H1 (cell line): ENCODE results near the gene MYPOP. TPM values are rescaled to one million over a fixed set of nuclear protein-coding genes. Genes with fewer than 3 reads are reported as not detected.

Experiments used
- CTCF ChIA-PET: fragments of 300-600 bp; sonication (Branson Sonifier 250); formaldehyde crosslinking; loops from one replicate; lab custom pipeline; 2021; ENCODE audit not compliant: partially characterized antibody; lab: Charles Lee
- POLR2A ChIA-PET: fragments of 300-600 bp; sonication (Branson Sonifier 250); formaldehyde crosslinking; loops from one replicate; lab custom pipeline; 2021; ENCODE audit warnings: inconsistent platforms; ENCODE audit not compliant: partially characterized antibody; lab: Charles Lee
- DNase-seq, 2 experiments: peaks; one replicate each; pipeline versions ENCODE4 v3.0.0 to v3.0.0-alpha.2; 2010 to 2022; ENCODE audit warnings: low spot score in 2 of 2, low read depth in 1 of 2, mixed read lengths in 1 of 2
- FAIRE-seq: peaks from 2 replicates; lab custom pipeline; 2011; peaks lifted over from hg19 to GRCh38; lab: Jason Lieb, UNC
- H2AFZ ChIP-seq: 2 replicates; pipeline ENCODE4 v1.8.1; 2012; ENCODE audit warnings: low read length, inconsistent platforms
- H2AK5ac ChIP-seq: 2 replicates; pipeline ENCODE4 v1.6.1; 2013; ENCODE audit warnings: low read depth, low read length
- H2BK120ac ChIP-seq: replicated peaks from 2 replicates; pipeline ENCODE3; 2013; ENCODE audit warnings: low read depth, low read length, inconsistent platforms
- H2BK12ac ChIP-seq: 2 replicates; pipeline ENCODE4 v1.6.1; 2013; ENCODE audit warnings: low read depth, low read length
- H2BK15ac ChIP-seq: 2 replicates; pipeline ENCODE4 v1.6.1; 2013; ENCODE audit warnings: low read length
- H2BK20ac ChIP-seq: 2 replicates; pipeline ENCODE4 v1.6.1; 2013; ENCODE audit warnings: low read length
- H2BK5ac ChIP-seq: 2 replicates; pipeline ENCODE4 v1.6.1; 2013; ENCODE audit warnings: low read depth, low read length
- H3K14ac ChIP-seq: 2 replicates; pipeline ENCODE4 v1.6.1; 2013; ENCODE audit warnings: inconsistent platforms; ENCODE audit not compliant: insufficient read length
- H3K18ac ChIP-seq: 2 replicates; pipeline ENCODE4 v1.6.1; 2013; ENCODE audit warnings: low read length; ENCODE audit errors: extremely low read depth
- H3K23ac ChIP-seq: 2 replicates; pipeline ENCODE4 v1.6.1; 2013; ENCODE audit warnings: inconsistent platforms; ENCODE audit not compliant: insufficient read length
- H3K23me2 ChIP-seq: 2 replicates; pipeline ENCODE4 v1.6.1; 2013; ENCODE audit warnings: low read depth, low read length
- H3K27ac ChIP-seq: 2 replicates; pipeline ENCODE4 v1.6.1; 2011; ENCODE audit warnings: low read depth, low read length, inconsistent platforms
- H3K27me3 ChIP-seq, 4 experiments: replicated peaks in 1 of 4; 1 replicate in 1 of 4; 2 replicates in 3 of 4; pipeline versions ENCODE4 v1.6.1 to v1.8.1; 2011 to 2013; ENCODE audit warnings: low read length in 3 of 4, mild to moderate bottlenecking in 3 of 4, inconsistent platforms in 2 of 4, mixed read lengths in 2 of 4, moderate library complexity in 1 of 4; ENCODE audit not compliant: control insufficient read depth in 3 of 4, insufficient read depth in 3 of 4; ENCODE audit errors: extremely low read depth in 1 of 4
- H3K36me3 ChIP-seq, 4 experiments: 2 replicates each; pipeline versions ENCODE4 v1.6.1 to v1.8.1; 2011 to 2013; ENCODE audit warnings: mild to moderate bottlenecking in 4 of 4, low read length in 3 of 4, moderate library complexity in 2 of 4, control low read depth in 1 of 4, inconsistent platforms in 1 of 4; ENCODE audit not compliant: insufficient read depth in 4 of 4, control insufficient read depth in 2 of 4
- H3K4ac ChIP-seq: replicated peaks from 2 replicates; pipeline ENCODE3; 2013; ENCODE audit warnings: low read length, low read depth, mixed read lengths, inconsistent platforms; ENCODE audit not compliant: insufficient read length
- H3K4me1 ChIP-seq, 4 experiments: replicated peaks in 1 of 4; 1 replicate in 1 of 4; 2 replicates in 3 of 4; pipeline versions ENCODE4 v1.6.1 to v1.8.1; 2011 to 2013; ENCODE audit warnings: low read length in 3 of 4, inconsistent platforms in 2 of 4, mixed read lengths in 1 of 4; ENCODE audit not compliant: insufficient read depth in 4 of 4, control insufficient read depth in 3 of 4
- H3K4me2 ChIP-seq, 2 experiments: 2 replicates each; pipeline versions ENCODE4 v1.6.1 to v1.8.1; 2011 to 2013; ENCODE audit warnings: low read depth in 2 of 2, low read length in 2 of 2, control low read depth in 1 of 2, inconsistent platforms in 1 of 2, mild to moderate bottlenecking in 1 of 2; ENCODE audit not compliant: insufficient read depth in 1 of 2
- H3K4me3 ChIP-seq, 4 experiments: fragments of 200-600, 300-600 bp in 1 of 4; sonication (generic), shearing (Covaris generic), sonication (Bioruptor Twin) in 1 of 4; 2 replicates each; pipeline versions ENCODE4 v1.5.1 to v1.8.1; 2011 to 2016; ENCODE audit warnings: low read length in 4 of 4, low read depth in 3 of 4, control low read depth in 2 of 4, inconsistent platforms in 2 of 4, mild to moderate bottlenecking in 2 of 4, mixed read lengths in 1 of 4, moderate library complexity in 1 of 4; ENCODE audit not compliant: insufficient read depth in 2 of 4; ENCODE audit errors: extremely low read depth in 1 of 4
- H3K56ac ChIP-seq: replicated peaks from 2 replicates; pipeline ENCODE3; 2013; ENCODE audit warnings: low read depth, mild to moderate bottlenecking, mixed read lengths, low read length, inconsistent platforms; ENCODE audit not compliant: insufficient read length
- H3K79me1 ChIP-seq: 2 replicates; pipeline ENCODE4 v1.6.1; 2013; ENCODE audit warnings: low read depth, low read length, control low read depth
- H3K79me2 ChIP-seq, 2 experiments: 2 replicates each; pipeline versions ENCODE4 v1.6.1 to v1.8.1; 2012 to 2013; ENCODE audit warnings: low read length in 2 of 2, mild to moderate bottlenecking in 2 of 2, inconsistent platforms in 1 of 2; ENCODE audit not compliant: insufficient read depth in 2 of 2, control insufficient read depth in 1 of 2
- H3K9ac ChIP-seq, 4 experiments: replicated peaks in 1 of 4; 1 replicate in 1 of 4; 2 replicates in 3 of 4; pipeline versions ENCODE4 v1.6.1 to v1.8.1; 2011 to 2013; ENCODE audit warnings: low read depth in 3 of 4, low read length in 3 of 4, control low read depth in 2 of 4, mild to moderate bottlenecking in 2 of 4, moderate library complexity in 2 of 4, inconsistent platforms in 1 of 4; ENCODE audit errors: extremely low read depth in 1 of 4
- H3K9me3 ChIP-seq, 2 experiments: 2 replicates each; pipeline versions ENCODE4 v1.6.1 to v1.8.1; 2012 to 2013; ENCODE audit warnings: mild to moderate bottlenecking in 2 of 2, moderate library complexity in 2 of 2, control low read depth in 1 of 2, inconsistent platforms in 1 of 2, low read depth in 1 of 2, low read length in 1 of 2, mixed read lengths in 1 of 2; ENCODE audit not compliant: insufficient read depth in 2 of 2
- H4K20me1 ChIP-seq, 2 experiments: replicated peaks in 1 of 2; 2 replicates each; pipeline versions ENCODE3 to v1.8.1; 2011 to 2013; ENCODE audit warnings: inconsistent platforms in 2 of 2, low read length in 2 of 2, mild to moderate bottlenecking in 1 of 2; ENCODE audit not compliant: insufficient read depth in 2 of 2, control insufficient read depth in 1 of 2
- H4K5ac ChIP-seq: 2 replicates; pipeline ENCODE4 v1.6.1; 2013; ENCODE audit warnings: low read length, low read depth, mixed read lengths, inconsistent platforms; ENCODE audit not compliant: insufficient read length
- H4K8ac ChIP-seq: 2 replicates; pipeline ENCODE4 v1.8.0; 2013; ENCODE audit warnings: mild to moderate bottlenecking, moderate library complexity, low read length, inconsistent platforms; ENCODE audit not compliant: insufficient read depth; ENCODE audit errors: extremely low read depth
- H4K91ac ChIP-seq: replicated peaks from 2 replicates; pipeline ENCODE3; 2013; ENCODE audit warnings: low read length, mixed read lengths, inconsistent platforms; ENCODE audit not compliant: insufficient read length
- CTBP2 ChIP-seq: IDR thresholded peaks from 2 replicates; pipeline ENCODE4 v1.7.0; 2011; ENCODE audit warnings: borderline replicate concordance, mild to moderate bottlenecking, moderate library complexity, mixed read lengths, low read length; ENCODE audit not compliant: insufficient read depth, insufficient read length
- GABPA ChIP-seq: IDR thresholded peaks from 2 replicates; pipeline ENCODE4 v1.6.1; 2011; ENCODE audit warnings: mild to moderate bottlenecking, low read length, moderate library complexity, borderline replicate concordance; ENCODE audit not compliant: insufficient read depth
- SAP30 ChIP-seq: fragments of 300-600 bp; sonication (generic); IDR thresholded peaks from 2 replicates; pipeline ENCODE4 v1.7.1; 2012; ENCODE audit warnings: low read length, moderate library complexity, mild to moderate bottlenecking, inconsistent platforms; ENCODE audit not compliant: insufficient read depth, insufficient replicate concordance
- SP2 ChIP-seq: IDR thresholded peaks from 2 replicates; pipeline ENCODE4 v1.6.1; 2012; ENCODE audit warnings: mild to moderate bottlenecking, low read length, inconsistent platforms
- SP4 ChIP-seq: IDR thresholded peaks from 2 replicates; pipeline ENCODE4 v1.6.1; 2012; ENCODE audit warnings: low read length, inconsistent platforms
- TAF1 ChIP-seq: IDR thresholded peaks from 2 replicates; pipeline ENCODE4 v1.6.1; 2011; ENCODE audit warnings: mild to moderate bottlenecking, low read depth, low read length
- TAF7 ChIP-seq: optimal IDR thresholded peaks from 2 replicates; pipeline ENCODE3; 2011; ENCODE audit warnings: low read depth, mild to moderate bottlenecking, inconsistent platforms, low read length, moderate library complexity, borderline replicate concordance
- WGBS, 2 experiments: shearing (Covaris generic) in 1 of 2; methylation state at CpG; one replicate each; pipeline versions ENCODE4 v1.1.6 to v1.1.7; 2013 to 2015; ENCODE audit warnings: low lambda C conversion rate in 2 of 2, mixed read lengths in 2 of 2, inconsistent platforms in 1 of 2, low coverage in 1 of 2, missing lambda C conversion rate in 1 of 2; ENCODE audit not compliant: insufficient replicate concordance in 2 of 2, insufficient coverage in 1 of 2, insufficient read length in 1 of 2; ENCODE audit errors: extremely low coverage in 1 of 2, missing lambda C conversion rate in 1 of 2; 5-methylcytosine and 5-hydroxymethylcytosine counted together
- polyA plus RNA-seq, 7 experiments: library from polyadenylated mRNA; depleted of rRNA in 3 of 7; stranded (reverse) in 5 of 7; unstranded in 2 of 7; fragments of >200 nt in 5 of 7; fragments of 200-250 nt in 2 of 7; gene quantifications; 1 replicate in 5 of 7; 2 replicates in 1 of 7; 4 replicates in 1 of 7; pipeline versions ENCODE4 v1.2.1 to v1.2.3, GENCODE V29; 2011 to 2013; ENCODE audit warnings: missing spikeins in 2 of 7, mixed read lengths in 2 of 7
- total RNA-seq: library from RNA; stranded (reverse); fragmentation: NEBNext Ultra II Directional; extraction: Animal tissue kit (Norgen Biotek cat#: 25700); gene quantifications from 2 replicates; pipeline ENCODE4 v1.2.1, GENCODE V29; 2021
- TF ChIP-seq, protein P1 (sequence below): IDR thresholded peaks from 2 replicates; pipeline ENCODE4 v1.6.1; 2011; ENCODE audit warnings: low read depth, mild to moderate bottlenecking, low read length; ENCODE audit not compliant: insufficient read depth

The MYPOP gene
- total and polyA plus RNA-seq, 2 of the 8 experiments (the other 6 are each of a cell fraction or from before 2014, with no cell fraction given) = 3.2 to 11.1 TPM

- Histone ChIP-seq H2BK20ac (no peak overlapping the region), H2AK5ac (no peak overlapping the region), H3K79me2 (no peaks in the 10 kb centered on the region), H3K23ac (no peak overlapping the region), H2BK15ac (no peak overlapping the region; the same call in 1 of the 2 replicates), H3K23me2 (peaks cover 22% of the 10 kb centered on the region; the same call in 1 of the 2 replicates), H3K4me1 (peaks cover 0 to 2% (median under 1%) of the 10 kb centered on the region in 4 experiments; a peak in 3 of 7 replicates), H3K4me2 (peak overlapping the region; percentile 88 to 95), H4K5ac (peak overlapping the region; percentile 80), H4K91ac (peak overlapping the region; percentile 58), H2BK120ac (no peak overlapping the region), H3K27me3 (peaks cover 0 to 16% (median 11%) of the 10 kb centered on the region in 4 experiments; a peak in 6 of 7 replicates), H3K4me3 (peak overlapping the region; percentile 48 to 76 (median 72)), H2BK12ac (peak overlapping the region; percentile 22; the same call in 1 of the 2 replicates), H4K20me1 (peaks cover 2 to 10% of the 10 kb centered on the region in 2 experiments), H3K18ac (peak overlapping the region; percentile 73), H4K8ac (peak overlapping the region; percentile 35; the same call in 1 of the 2 replicates), H2BK5ac (peak overlapping the region; percentile 12; the same call in 1 of the 2 replicates), H3K79me1 (peaks cover 3% of the 10 kb centered on the region; the same call in 1 of the 2 replicates), H3K27ac (peak overlapping the region; percentile 43; the same call in 1 of the 2 replicates), H2AFZ (peak overlapping the region; percentile 70; the same call in 1 of the 2 replicates), H3K9me3 (no peaks in the 10 kb centered on the region), H3K14ac (no peak overlapping the region), H3K9ac (peak overlapping the region in 3 of 4 experiments; percentile 22 to 44 (median 35); a peak in 3 of 7 replicates), H3K36me3 (peaks cover 0 to 8% (median 2%) of the 10 kb centered on the region in 4 experiments; a peak in 3 of 8 replicates), H3K4ac (no peak overlapping the region), H3K56ac (peak overlapping the region; percentile 74)
- WGBS, 2 experiments = 5% methylated on average over 69 of the region's 73 CpGs; no CpG with 5 or more reads in 1 of the 2 experiments
- peak; percentile 95 to 100 for DNase-seq
- peak; percentile 71 for FAIRE-seq
- POLR2A ChIA-PET = interaction anchor here (0.6 to 3.4 kb wide), 18 partner anchors 9 to 807 kb away, joined by 3 to 21 read pairs (median 4); partner anchors contain the start of genes DMWD, FOXA3, IRF2BP1 and NANOS2
- CTCF ChIA-PET = interaction anchor here (0.6 to 3.3 kb wide), 18 partner anchors 10 to 343 kb away, joined by 3 to 19 read pairs (median 4); partner anchors contain the start of genes IRF2BP1 and NANOS2
- TF ChIP-seq SP2 (no peak), SP4 (peak; percentile 92; the same call in 1 of the 2 replicates), CTBP2 (no peak), SAP30 (peak; percentile 38), TAF7 (no peak), GABPA (no peak), TAF1 (peak; percentile 49; the same call in 1 of the 2 replicates)
- TF ChIP-seq, protein P1, sequence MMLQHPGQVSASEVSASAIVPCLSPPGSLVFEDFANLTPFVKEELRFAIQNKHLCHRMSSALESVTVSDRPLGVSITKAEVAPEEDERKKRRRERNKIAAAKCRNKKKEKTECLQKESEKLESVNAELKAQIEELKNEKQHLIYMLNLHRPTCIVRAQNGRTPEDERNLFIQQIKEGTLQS = no peak
These were observed 525 bp upstream of the MYPOP start for GRCh38 chr19:45902651-45903625.
